HG03571 (cell line): ENCODE measurements around the gene SPRED1.

Experiments used
- ATAC-seq: cut with Tn5 transposase; IDR thresholded peaks from one replicate; pipeline ENCODE4 v1.9.1; 2021; ENCODE audit not compliant: unreplicated experiment

The SPRED1 gene

GRCh38 chr15:38344351-38344750 is 91.7 kb downstream of the SPRED1 start:
- no peak for ATAC-seq

- ATAC-seq, result no peak
Observed at GRCh38 chr15:38349251-38349650, 96.6 kb downstream of the SPRED1 start.

DNA sequence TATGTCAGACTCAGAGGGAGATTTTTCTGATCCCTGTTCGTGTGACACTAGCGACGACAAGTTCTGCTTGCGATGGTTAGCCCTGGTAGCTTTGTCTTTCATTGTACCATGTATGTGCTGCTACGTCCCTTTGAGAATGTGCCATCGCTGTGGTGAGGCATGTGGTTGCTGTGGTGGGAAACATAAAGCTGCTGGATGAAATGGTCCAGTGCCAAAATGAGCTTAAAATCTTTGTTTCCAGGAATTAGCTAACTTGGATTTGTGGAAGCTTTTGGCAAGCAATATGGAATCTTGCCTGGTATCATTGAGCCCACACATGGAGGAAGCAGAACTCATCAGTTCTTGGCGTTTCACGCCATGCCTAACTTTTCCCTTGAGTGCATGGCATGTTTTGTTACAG is 98.8 kb downstream of the SPRED1 start:
- no peak for ATAC-seq

- peak; percentile 71 for ATAC-seq
Observed at GRCh38 chr15:38354315-38354929, 101.8 kb downstream of the SPRED1 start.

GRCh38 chr15:38362355-38362754 is 109.7 kb downstream of the SPRED1 start:
- no peak for ATAC-seq

DNA sequence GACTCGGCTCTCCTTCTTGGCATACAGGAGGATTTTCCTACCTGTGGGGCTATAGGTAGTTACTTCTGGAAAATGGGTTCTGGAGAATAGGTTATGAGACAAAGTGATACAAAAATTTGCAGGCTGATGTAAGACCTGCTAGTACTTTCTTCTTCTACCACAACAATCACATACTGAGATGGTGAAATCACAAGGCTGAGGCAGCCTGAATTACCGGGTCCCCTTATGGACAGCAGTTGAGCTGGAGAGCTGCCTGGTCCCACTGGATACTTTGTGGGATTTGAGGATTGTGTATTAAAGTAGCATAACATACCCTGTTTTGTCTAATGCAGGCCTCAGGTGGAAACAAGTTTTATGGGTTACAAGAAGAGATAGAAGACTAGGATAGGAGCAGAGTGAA is 114.8 kb downstream of the SPRED1 start:
- no peak for ATAC-seq

DNA sequence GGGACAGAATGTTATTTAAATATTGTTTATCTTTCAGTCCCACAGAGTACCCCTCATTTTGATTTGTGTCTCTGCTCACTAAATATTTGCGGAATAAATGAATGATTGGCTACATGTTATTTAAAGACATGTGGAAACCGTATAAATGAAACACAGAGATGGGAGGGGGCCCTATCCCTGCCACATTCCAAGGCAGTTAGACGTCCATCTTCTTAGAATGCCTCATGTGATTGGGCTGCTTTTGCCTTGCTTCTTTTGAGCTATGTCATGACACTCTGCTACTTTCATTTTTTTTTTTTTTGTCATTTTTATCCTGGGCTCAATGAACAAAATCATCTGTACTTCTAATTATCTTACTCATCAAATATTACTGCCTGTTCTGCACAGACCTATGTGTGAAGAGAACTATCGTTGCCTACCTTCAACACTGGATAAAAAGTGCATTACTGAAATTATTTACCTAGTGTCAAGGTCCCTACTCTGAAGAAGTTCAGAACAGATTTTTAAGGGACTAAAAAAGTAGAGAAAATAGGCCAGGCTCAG is 117.4 kb downstream of the SPRED1 start:
- ATAC-seq, result no peak

DNA sequence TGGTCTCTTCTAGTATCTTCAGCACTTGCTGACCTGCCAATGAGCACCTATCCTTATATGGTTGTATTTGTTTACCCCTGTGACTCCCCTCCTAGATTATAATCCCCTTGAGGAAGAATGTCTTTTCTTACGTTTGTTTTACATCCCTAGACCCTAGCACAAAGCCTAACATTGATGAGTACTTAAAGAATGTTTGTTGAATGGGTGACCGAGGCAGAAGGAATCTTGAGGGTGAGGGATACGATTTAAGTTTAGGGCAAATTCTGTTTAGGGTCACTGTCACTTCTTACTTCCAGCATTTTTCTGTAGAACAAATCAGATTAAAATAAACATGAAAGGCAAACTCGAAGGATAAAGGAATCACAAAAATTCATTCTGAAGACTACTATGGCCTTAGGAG is 120.4 kb downstream of the SPRED1 start:
- no peak for ATAC-seq

- ATAC-seq, result no peak
Observed at GRCh38 chr15:38374029-38374428, 121.4 kb downstream of the SPRED1 start.

GRCh38 chr15:38374556-38374955 is 121.9 kb downstream of the SPRED1 start:
- ATAC-seq, result no peak

DNA sequence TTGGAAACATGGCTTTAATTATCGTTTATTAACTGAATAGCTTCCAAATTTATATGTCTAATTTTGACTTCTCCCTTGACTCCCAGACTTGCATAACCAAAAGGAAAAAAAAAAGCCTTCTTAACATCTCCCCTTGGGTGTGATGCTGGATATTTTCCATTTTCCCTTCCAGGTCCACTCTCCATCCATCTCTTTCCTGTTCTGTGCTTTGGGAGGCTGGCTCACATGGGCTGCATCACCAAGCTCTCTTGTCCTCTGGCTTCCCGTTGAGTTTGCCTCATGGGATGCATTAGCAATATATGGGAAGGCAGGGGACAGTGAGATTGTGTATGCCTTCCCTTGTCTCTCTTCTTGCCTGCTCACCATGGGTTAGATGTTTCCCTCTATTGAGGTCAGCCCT is 123.4 kb downstream of the SPRED1 start:
- no peak for ATAC-seq

DNA sequence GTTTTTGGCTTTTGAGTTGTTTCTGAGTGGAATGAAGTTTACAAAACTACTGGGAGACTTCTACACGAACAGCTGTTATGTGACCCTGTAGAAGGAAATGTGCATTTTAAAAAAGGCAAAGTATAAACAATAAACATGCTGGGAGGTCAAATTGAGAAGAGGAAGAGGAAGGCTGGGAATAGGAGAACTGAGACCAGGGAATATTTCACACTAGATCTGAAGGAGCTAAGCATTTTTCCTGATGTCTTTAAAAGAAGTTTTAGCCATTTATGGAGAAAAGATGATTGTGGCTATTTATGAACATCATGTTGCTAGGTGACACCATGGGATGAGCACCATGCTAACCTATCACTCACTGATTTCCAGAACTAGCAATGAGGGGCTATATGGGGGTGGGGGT is 125.0 kb downstream of the SPRED1 start:
- ATAC-seq, result no peak

- ATAC-seq, result no peak
Observed at GRCh38 chr15:38378161-38378560, 125.5 kb downstream of the SPRED1 start.

GRCh38 chr15:38389924-38390542 is 137.4 kb downstream of the SPRED1 start:
- peak; percentile 87 for ATAC-seq

GRCh38 chr15:38391191-38391590 is 138.6 kb downstream of the SPRED1 start:
- ATAC-seq, result no peak

DNA sequence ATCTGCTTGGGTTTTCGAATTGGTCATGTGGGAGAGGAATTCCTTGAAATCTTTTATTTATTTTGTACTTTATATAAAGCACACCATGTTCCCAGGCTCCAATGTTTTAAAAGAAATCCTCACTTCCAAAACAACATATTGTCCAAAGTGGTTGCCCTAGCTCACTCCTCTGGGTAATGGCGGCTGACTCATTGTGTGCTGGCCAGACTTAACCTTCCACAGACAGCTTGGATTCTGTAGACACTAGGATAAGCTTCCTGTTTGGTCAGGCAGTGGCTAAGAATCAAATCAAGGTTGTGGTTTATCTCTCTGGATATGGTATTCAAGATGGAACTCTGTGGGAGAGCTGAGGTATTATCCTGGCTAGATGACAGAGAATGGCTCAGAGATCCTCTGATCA is 145.5 kb downstream of the SPRED1 start:
- ATAC-seq, result no peak

DNA sequence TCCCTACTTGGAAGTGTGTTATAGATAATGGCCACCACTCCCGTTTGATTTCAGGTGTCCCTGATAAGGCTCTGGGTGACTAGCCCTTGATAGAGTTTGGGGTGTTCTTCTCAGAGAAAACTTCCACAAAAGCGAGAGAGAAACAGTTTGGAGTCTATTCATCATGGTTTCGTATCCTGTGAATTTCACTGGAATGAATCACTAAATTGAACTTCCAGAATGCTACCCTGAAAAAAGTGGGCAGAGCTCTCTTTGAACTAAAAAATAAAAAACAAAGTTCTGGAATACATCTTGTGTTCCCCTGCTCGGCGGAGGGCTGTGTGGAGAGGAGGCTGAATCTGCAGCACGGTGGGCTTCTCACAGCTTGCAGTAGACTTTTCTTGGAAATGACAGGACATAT is 148.5 kb downstream of the SPRED1 start:
- no peak for ATAC-seq

GRCh38 chr15:38401701-38402100 is 149.1 kb downstream of the SPRED1 start:
- no peak for ATAC-seq

DNA sequence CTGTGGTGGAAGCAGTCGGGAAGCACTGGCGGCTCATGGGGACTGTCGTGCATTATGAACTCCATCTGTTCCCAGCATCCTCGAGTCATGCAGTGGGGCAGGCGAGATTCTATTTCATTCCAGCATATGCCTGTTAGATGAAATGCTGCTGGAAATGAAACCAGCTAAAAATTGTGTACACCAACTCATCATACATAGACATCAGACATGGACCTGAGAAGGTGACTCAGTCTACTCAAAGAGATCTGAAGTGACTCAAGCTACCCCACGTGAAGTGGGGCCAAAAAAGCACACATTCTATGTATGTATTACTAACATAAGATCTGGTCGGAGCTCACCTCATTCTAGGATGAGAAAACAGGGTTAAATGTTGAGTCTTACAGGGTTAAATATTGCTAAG is 153.8 kb downstream of the SPRED1 start:
- ATAC-seq, result no peak
